B cell (primary cell): ENCODE data around the gene VIPAS39. TPM values are rescaled to one million over a fixed set of nuclear protein-coding genes. Genes with fewer than 3 reads are reported as not detected.
A peak's percentile ranks its signal among the peaks of the same experiment; 100 is the strongest.

Source experiments
- ATAC-seq: fragments of 200-7000 bp; cut with Tn5 transposase; one replicate; pipeline ENCODE4 v1.10.0; 2021; ENCODE audit warnings: low read depth, mild to moderate bottlenecking, moderate number of reproducible peaks, moderate library complexity
- CTCF ChIA-PET: fragments of 350-600 bp; sonication (Branson Sonifier 250); formaldehyde crosslinking; loops from one replicate; lab custom pipeline; 2021; ENCODE audit warnings: antibody characterized with exemption, inconsistent platforms; lab: Charles Lee
- POLR2A ChIA-PET: fragments of 350-600 bp; sonication (Branson Sonifier 250); formaldehyde crosslinking; loops from one replicate; lab custom pipeline; 2021; ENCODE audit warnings: antibody characterized with exemption; lab: Charles Lee
- DNase-seq: peaks from one replicate; pipeline ENCODE4 v3.0.0; 2013
- H2AFZ ChIP-seq: 2 replicates; pipeline ENCODE4 v1.6.1; 2012; ENCODE audit warnings: mild to moderate bottlenecking, low read depth, low read length; ENCODE audit not compliant: insufficient read depth, poor library complexity, severe bottlenecking
- H3K27ac ChIP-seq, 2 donors: 1 replicate in 1 of 2; 2 replicates in 1 of 2; pipeline ENCODE4 v1.5.1; 2012 to 2013; ENCODE audit warnings: low read length in 2 of 2, mild to moderate bottlenecking in 2 of 2, moderate library complexity in 1 of 2
- H3K27me3 ChIP-seq, 4 experiments: fragments of 200-600 bp in 1 of 4; sonication (generic) in 1 of 4; replicated peaks in 1 of 4; 1 replicate in 2 of 4; 2 replicates in 2 of 4; pipeline versions ENCODE4 v1.6.1 to v1.7.0; 2013 to 2016; ENCODE audit warnings: low read length in 3 of 4, mild to moderate bottlenecking in 2 of 4, mixed read lengths in 1 of 4, moderate library complexity in 1 of 4; ENCODE audit not compliant: insufficient read depth in 4 of 4, control insufficient read depth in 3 of 4; ENCODE audit errors: control extremely low read depth in 1 of 4
- H3K36me3 ChIP-seq, 2 experiments: replicated peaks in 1 of 2; 1 replicate in 1 of 2; 2 replicates in 1 of 2; pipeline versions ENCODE4 v1.6.1 to v1.7.1; 2013; ENCODE audit warnings: low read length in 1 of 2; ENCODE audit not compliant: insufficient read depth in 2 of 2, control insufficient read depth in 1 of 2; ENCODE audit errors: control extremely low read depth in 1 of 2, extremely low read depth in 1 of 2
- H3K4me1 ChIP-seq, 2 donors: fragments of 200-600 bp in 1 of 2; sonication (generic) in 1 of 2; 1 replicate in 1 of 2; 2 replicates in 1 of 2; pipeline versions ENCODE4 v1.5.1 to v1.6.1; 2013 to 2017; ENCODE audit warnings: low read length in 2 of 2; ENCODE audit not compliant: control insufficient read depth in 2 of 2, insufficient read depth in 2 of 2
- H3K4me2 ChIP-seq: replicated peaks from 2 replicates; pipeline ENCODE3; 2012; ENCODE audit warnings: mild to moderate bottlenecking, low read depth, low read length; ENCODE audit not compliant: poor library complexity, severe bottlenecking
- H3K4me3 ChIP-seq, 5 experiments: fragments of 200-600 bp in 1 of 5; sonication (generic) in 1 of 5; 1 replicate in 3 of 5; 2 replicates in 2 of 5; pipeline versions ENCODE4 v1.5.1 to v1.7.0; 2011 to 2016; ENCODE audit warnings: low read length in 4 of 5, mild to moderate bottlenecking in 4 of 5, low read depth in 2 of 5, control low read depth in 1 of 5, moderate library complexity in 1 of 5; ENCODE audit not compliant: insufficient read depth in 1 of 5; ENCODE audit errors: control extremely low read depth in 1 of 5, extremely low read depth in 1 of 5
- H3K79me2 ChIP-seq: fragments of 200-600 bp; sonication (generic); one replicate; pipeline ENCODE4 v1.6.0; 2016; ENCODE audit warnings: low read length; ENCODE audit not compliant: control insufficient read depth, insufficient read depth
- H3K9ac ChIP-seq: fragments of 200-600 bp; sonication (generic); 2 replicates; pipeline ENCODE4 v1.6.1; 2017; ENCODE audit warnings: mild to moderate bottlenecking, low read length, moderate library complexity
- H3K9me3 ChIP-seq, 3 donors: one replicate each; pipeline versions ENCODE4 v1.6.1 to v1.7.1; 2013; ENCODE audit warnings: low read length in 2 of 3; ENCODE audit not compliant: control insufficient read depth in 2 of 3, insufficient read depth in 1 of 3; ENCODE audit errors: control extremely low read depth in 1 of 3
- H4K20me1 ChIP-seq: 2 replicates; pipeline ENCODE4 v1.6.0; 2012; ENCODE audit warnings: mild to moderate bottlenecking, low read length; ENCODE audit not compliant: insufficient read depth, control insufficient read depth, poor library complexity, severe bottlenecking
- H3K27ac Mint-ChIP-seq: one replicate; pipeline ENCODE4 v1.8.0; 2021; ENCODE audit warnings: mixed read lengths
- H3K27me3 Mint-ChIP-seq: one replicate; pipeline ENCODE4 v1.8.0; 2021; ENCODE audit warnings: mixed read lengths
- H3K4me1 Mint-ChIP-seq: one replicate; pipeline ENCODE4 v1.8.0; 2021; ENCODE audit warnings: mixed read lengths
- H3K4me3 Mint-ChIP-seq: one replicate; pipeline ENCODE4 v1.8.0; 2021; ENCODE audit warnings: mixed read lengths
- H3K9me3 Mint-ChIP-seq: one replicate; pipeline ENCODE4 v1.8.0; 2022; ENCODE audit warnings: mixed read lengths; ENCODE audit not compliant: insufficient read depth
- CTCF ChIP-seq: fragments of 200-600 bp; IDR thresholded peaks from one replicate; pipeline ENCODE4 v1.8.0; 2022; ENCODE audit warnings: antibody characterized with exemption, mild to moderate bottlenecking
- EZH2 ChIP-seq: IDR thresholded peaks from 2 replicates; pipeline ENCODE4 v1.6.1; 2012; ENCODE audit warnings: borderline replicate concordance, low read depth, mild to moderate bottlenecking, moderate library complexity, low read length; ENCODE audit not compliant: insufficient read depth, poor library complexity, severe bottlenecking
- WGBS: methylation state at CpG from one replicate; pipeline ENCODE4 v1.1.5; 2013; ENCODE audit warnings: missing lambda C conversion rate; ENCODE audit not compliant: insufficient coverage; 5-methylcytosine and 5-hydroxymethylcytosine counted together
- intact Hi-C: fragments of 100-400 bp; cut with micrococcal nuclease; formaldehyde crosslinking; loops from one replicate; pipeline ENCODE4 v1.10.0; 2022
- polyA plus RNA-seq: library from polyadenylated mRNA; depleted of rRNA; stranded (reverse); fragments of >200 nt; gene quantifications from 2 replicates; pipeline ENCODE4 v1.2.3, GENCODE V29; 2012
- total RNA-seq, 2 donors: library from RNA; stranded (reverse); fragments of 120-200 nt in 1 of 2; gene quantifications; 1 replicate in 1 of 2; 2 replicates in 1 of 2; pipeline versions ENCODE4 v1.2.3 to v1.2.4, GENCODE V29; 2013 to 2022

Gene VIPAS39
- total and polyA plus RNA-seq, 2 donors (not counting 1 experiment from before 2014, with no cell fraction given) = 17.4 to 25.9 TPM

GRCh38 chr14:77407158-77407557, 50.2 kb downstream of the VIPAS39 start:
- peaks cover 3 to 5% of the 10 kb centered on the region in 2 donors for H3K4me1 ChIP-seq
- no peaks in the 10 kb centered on the region for H3K9me3 ChIP-seq
- Mint-ChIP-seq H3K9me3 (no peaks in the 10 kb centered on the region), H3K4me1 (peaks cover 10% of the 10 kb centered on the region), H3K27me3 (no peaks in the 10 kb centered on the region), H3K4me3 (no peak overlapping the region), H3K27ac (no peak overlapping the region)
- H3K36me3 ChIP-seq = no peaks in the 10 kb centered on the region
- peak overlapping the region; percentile 14 for H2AFZ ChIP-seq
- ChIA-PET POLR2A (interaction anchor here (0.7 kb wide), 1 partner anchor 223 kb away, joined by 10 read pairs; no protein-coding TSS in a partner anchor), CTCF (interaction anchor here (1.2 to 3.4 kb wide), 2 partner anchors 92 to 103 kb away, joined by 3 to 11 read pairs; no protein-coding TSS in a partner anchor)
- TF ChIP-seq EZH2 (no peak), CTCF (no peak)
- no peak overlapping the region for H3K9ac ChIP-seq
- DNase-seq (no peak), ATAC-seq (no peak)
- intact Hi-C loops = no loop called here
- H3K79me2 ChIP-seq = no peaks in the 10 kb centered on the region
- no peaks in the 10 kb centered on the region for H3K27me3 ChIP-seq
- H3K4me3 ChIP-seq = no peak overlapping the region
- 33% methylated on average over 1 of the region's 2 CpGs for WGBS
- peak overlapping the region; percentile 4 for H3K4me2 ChIP-seq
- no peaks in the 10 kb centered on the region for H4K20me1 ChIP-seq
- H3K27ac ChIP-seq = no peak overlapping the region

DNA sequence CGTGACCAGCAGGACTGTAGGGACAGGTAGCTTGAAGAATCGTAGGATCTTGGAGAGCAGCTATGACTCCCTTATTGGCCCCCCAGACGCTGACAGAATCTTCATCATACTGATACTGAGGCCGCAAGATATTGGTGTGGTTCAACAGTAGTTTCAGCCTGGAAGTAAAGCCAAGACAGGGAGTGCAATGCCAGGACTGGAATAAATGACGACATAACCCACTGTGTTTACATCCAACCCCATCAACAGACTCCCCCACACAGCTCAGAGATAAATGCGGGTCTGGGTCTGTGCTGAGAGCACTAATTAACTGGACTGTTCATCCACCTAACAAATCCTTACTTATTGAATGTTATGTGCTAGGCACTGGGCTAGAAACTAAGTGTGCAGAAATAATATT, 50.7 kb downstream of the VIPAS39 start:
- Histone ChIP-seq H3K4me1 (peaks cover 3 to 5% of the 10 kb centered on the region in 2 donors), H3K4me3 (no peak overlapping the region), H3K79me2 (no peaks in the 10 kb centered on the region), H3K9ac (no peak overlapping the region), H3K27ac (no peak overlapping the region), H2AFZ (peak overlapping the region; percentile 14), H3K9me3 (no peaks in the 10 kb centered on the region), H3K36me3 (no peaks in the 10 kb centered on the region), H3K27me3 (no peaks in the 10 kb centered on the region), H3K4me2 (no peak overlapping the region), H4K20me1 (no peaks in the 10 kb centered on the region)
- DNase-seq (no peak), ATAC-seq (no peak)
- Mint-ChIP-seq H3K27me3 (no peaks in the 10 kb centered on the region), H3K4me3 (no peak overlapping the region), H3K27ac (no peak overlapping the region), H3K4me1 (peaks cover 11% of the 10 kb centered on the region), H3K9me3 (no peaks in the 10 kb centered on the region)
- ChIA-PET CTCF (interaction anchor here (1.2 to 3.4 kb wide), 2 partner anchors 91 to 102 kb away, joined by 3 to 11 read pairs; no protein-coding TSS in a partner anchor), POLR2A (no interaction called here)
- intact Hi-C loops = no loop called here
- WGBS = 47% methylated on average over 3 of the region's 6 CpGs
- no peak for TF ChIP-seq CTCF
- no peak for TF ChIP-seq EZH2
